GM19193 (cell line): ENCODE results near the gene CD47.

Experiments used
- POLR2A ChIP-seq: IDR thresholded peaks from 4 replicates; pipeline ENCODE4 v1.6.1; 2011; ENCODE audit not compliant: insufficient read depth, insufficient read length; ENCODE audit errors: extremely low read depth

Gene CD47

DNA sequence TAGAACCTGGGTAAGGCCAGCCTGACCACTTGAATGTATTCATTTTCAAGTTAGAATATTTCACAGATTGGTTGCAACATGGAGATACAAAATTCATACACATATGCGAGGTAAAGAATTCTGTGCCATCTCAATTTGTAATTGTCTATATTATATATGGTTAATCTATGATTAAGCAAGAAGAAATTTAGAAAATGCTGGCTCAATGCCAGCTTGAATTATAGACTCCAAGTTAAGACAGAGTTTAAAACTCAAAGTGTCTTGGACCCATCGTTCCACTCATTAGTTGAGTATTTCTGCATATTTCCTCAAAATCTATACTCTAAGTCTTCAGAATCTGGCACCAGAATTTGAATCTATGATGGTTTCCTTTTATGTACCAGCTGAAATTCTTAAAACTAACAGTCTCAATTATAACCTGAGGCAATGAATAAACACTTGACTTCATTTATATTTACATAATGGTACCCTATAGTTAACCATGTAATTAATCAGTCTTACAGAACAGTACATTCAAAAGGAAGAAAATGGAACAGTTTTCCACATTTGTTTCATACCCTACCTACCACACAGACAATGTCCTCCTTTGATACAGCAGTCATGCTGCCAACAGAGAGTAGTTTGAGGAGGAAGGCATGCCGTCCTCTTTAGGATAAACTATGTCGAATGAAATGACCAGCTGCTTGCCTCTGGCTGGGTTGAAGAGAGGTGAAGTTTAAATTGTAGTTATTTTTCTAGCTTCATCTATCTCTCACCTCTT, 95.7 kb downstream of the CD47 start:
- no peak for TF ChIP-seq POLR2A

DNA sequence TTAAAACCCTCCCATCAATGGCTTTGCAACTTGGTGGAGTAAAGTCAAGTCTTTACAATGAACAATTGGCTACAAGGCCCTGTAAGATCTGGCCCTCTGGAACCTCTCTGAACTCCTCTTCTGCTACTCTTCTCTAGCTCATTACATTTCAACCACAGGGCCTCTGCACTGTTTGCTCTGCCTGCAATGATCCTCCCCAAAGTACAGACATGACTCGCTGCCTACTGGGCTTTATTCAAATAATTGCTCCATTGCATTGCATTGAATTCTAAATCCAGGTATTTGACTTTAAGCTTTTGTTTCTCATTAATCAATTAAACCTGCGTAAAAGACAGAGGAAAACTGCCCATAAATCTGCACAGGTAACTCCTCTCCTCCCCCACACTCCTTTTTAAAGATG, 96.7 kb downstream of the CD47 start:
- no peak for TF ChIP-seq POLR2A

DNA sequence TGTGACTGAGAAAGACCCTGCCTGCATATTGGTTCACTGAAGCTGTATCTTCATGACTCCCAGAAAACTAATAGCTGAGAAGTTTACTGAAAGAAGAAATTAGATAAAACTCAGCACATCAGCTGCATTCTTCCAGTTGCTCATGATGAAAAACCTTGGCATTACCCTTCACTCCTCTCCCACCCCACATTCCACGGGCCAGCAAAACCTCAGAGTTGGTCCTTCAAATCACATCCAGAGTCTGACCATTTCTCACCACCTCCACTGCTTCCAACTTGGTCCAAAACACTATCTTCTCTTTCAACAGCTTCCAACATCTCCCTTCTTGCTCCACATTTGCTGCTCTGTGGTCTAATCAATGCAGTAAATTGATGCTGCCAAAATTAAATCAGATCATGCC, 97.1 kb downstream of the CD47 start:
- no peak for TF ChIP-seq POLR2A
